Endodermal cell (in vitro differentiated cells): ENCODE measurements around the gene C1GALT1. TPM values are rescaled to one million over a fixed set of nuclear protein-coding genes. Genes with fewer than 3 reads are reported as not detected.

Experiments
- DNase-seq: peaks from one replicate; pipeline ENCODE4 v3.0.0-alpha.2; 2017
- H3K27ac ChIP-seq: 2 replicates; pipeline ENCODE4 v1.5.1; 2013; ENCODE audit warnings: mild to moderate bottlenecking, low read depth, low read length, moderate library complexity
- H3K27me3 ChIP-seq: 2 replicates; pipeline ENCODE4 v1.6.1; 2013; ENCODE audit warnings: mild to moderate bottlenecking, low read length, moderate library complexity; ENCODE audit not compliant: insufficient read depth, control insufficient read depth, poor library complexity, severe bottlenecking
- H3K36me3 ChIP-seq: 2 replicates; pipeline ENCODE4 v1.7.0; 2013; ENCODE audit warnings: mild to moderate bottlenecking, low read length, moderate library complexity; ENCODE audit not compliant: control insufficient read depth, insufficient read depth
- H3K4me1 ChIP-seq: one replicate; pipeline ENCODE4 v1.7.0; 2013; ENCODE audit warnings: low read length; ENCODE audit not compliant: control insufficient read depth, insufficient read depth
- H3K4me3 ChIP-seq: 2 replicates; pipeline ENCODE4 v1.5.1; 2013; ENCODE audit warnings: mild to moderate bottlenecking, low read length, moderate library complexity
- H3K9ac ChIP-seq: 2 replicates; pipeline ENCODE4 v1.6.1; 2013; ENCODE audit warnings: mild to moderate bottlenecking, low read length, moderate library complexity; ENCODE audit not compliant: poor library complexity, severe bottlenecking; ENCODE audit errors: extremely low read depth
- H3K9me3 ChIP-seq: 2 replicates; pipeline ENCODE4 v1.6.1; 2013; ENCODE audit warnings: mild to moderate bottlenecking, low read length, moderate library complexity; ENCODE audit not compliant: control insufficient read depth
- H3K27ac Mint-ChIP-seq: 2 replicates; pipeline ENCODE4 v1.8.0; 2020; ENCODE audit warnings: mixed read lengths
- H3K27me3 Mint-ChIP-seq: 2 replicates; pipeline ENCODE4 v1.8.0; 2021; ENCODE audit warnings: mild to moderate bottlenecking, mixed read lengths; ENCODE audit not compliant: insufficient read depth
- H3K36me3 Mint-ChIP-seq: 2 replicates; pipeline ENCODE4 v1.8.0; 2020; ENCODE audit warnings: low read depth, mixed read lengths
- H3K4me1 Mint-ChIP-seq: 2 replicates; pipeline ENCODE4 v1.8.0; 2020; ENCODE audit warnings: mixed read lengths
- H3K4me3 Mint-ChIP-seq: 2 replicates; pipeline ENCODE4 v1.8.0; 2020; ENCODE audit warnings: mild to moderate bottlenecking, moderate library complexity, mixed read lengths
- H3K9me3 Mint-ChIP-seq: 2 replicates; pipeline ENCODE4 v1.8.0; 2020; ENCODE audit warnings: mild to moderate bottlenecking, mixed read lengths
- WGBS, 2 experiments: methylation state at CpG; one replicate each; pipeline versions ENCODE4 v1.1.5 to v1.1.7; 2013; ENCODE audit warnings: missing lambda C conversion rate in 2 of 2, mixed read lengths in 1 of 2; ENCODE audit not compliant: insufficient coverage in 1 of 2, insufficient read length in 1 of 2; 5-methylcytosine and 5-hydroxymethylcytosine counted together
- total RNA-seq, 2 donors: library from RNA; stranded (reverse); fragmentation: NEBNext Ultra II Directional in 1 of 2; extraction: Animal tissue kit (Norgen Biotek cat#: 25700) in 1 of 2; gene quantifications; 2 replicates in 1 of 2; 3 replicates in 1 of 2; pipeline ENCODE4 v1.2.1, GENCODE V29; 2021
- TF ChIP-seq, protein P1 (sequence below): fragments of 200-600 bp; sonication (generic); conservative IDR thresholded peaks from 2 replicates; pipeline ENCODE4 v1.5.0; 2021; ENCODE audit warnings: antibody characterized with exemption, mild to moderate bottlenecking

The C1GALT1 gene
- total RNA-seq, 2 donors from 2014 or later: 65.7 to 132 TPM

DNA sequence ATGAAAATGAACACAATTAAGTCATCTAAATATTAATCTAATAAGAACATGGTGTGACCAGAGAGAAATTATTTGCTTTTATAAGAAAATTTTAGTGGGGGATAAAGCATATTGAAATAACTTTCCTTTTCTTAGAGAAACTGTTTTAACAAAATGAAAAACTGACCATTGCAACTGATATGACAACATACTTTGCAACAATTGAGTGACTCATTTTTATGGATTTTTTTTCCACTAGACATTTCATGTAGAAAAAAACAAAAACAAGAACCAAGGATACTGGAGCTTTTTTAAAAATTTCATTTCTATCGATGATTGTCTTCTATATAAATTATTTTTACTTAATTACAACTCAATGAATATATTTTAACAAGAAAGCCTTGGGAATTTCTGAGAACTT, 90.0 kb downstream of the C1GALT1 start:
- no peaks in the 10 kb centered on the region for H3K9me3 ChIP-seq
- no peak overlapping the region for H3K27ac ChIP-seq
- H3K4me3 Mint-ChIP-seq: no peak overlapping the region
- TF ChIP-seq, protein P1, sequence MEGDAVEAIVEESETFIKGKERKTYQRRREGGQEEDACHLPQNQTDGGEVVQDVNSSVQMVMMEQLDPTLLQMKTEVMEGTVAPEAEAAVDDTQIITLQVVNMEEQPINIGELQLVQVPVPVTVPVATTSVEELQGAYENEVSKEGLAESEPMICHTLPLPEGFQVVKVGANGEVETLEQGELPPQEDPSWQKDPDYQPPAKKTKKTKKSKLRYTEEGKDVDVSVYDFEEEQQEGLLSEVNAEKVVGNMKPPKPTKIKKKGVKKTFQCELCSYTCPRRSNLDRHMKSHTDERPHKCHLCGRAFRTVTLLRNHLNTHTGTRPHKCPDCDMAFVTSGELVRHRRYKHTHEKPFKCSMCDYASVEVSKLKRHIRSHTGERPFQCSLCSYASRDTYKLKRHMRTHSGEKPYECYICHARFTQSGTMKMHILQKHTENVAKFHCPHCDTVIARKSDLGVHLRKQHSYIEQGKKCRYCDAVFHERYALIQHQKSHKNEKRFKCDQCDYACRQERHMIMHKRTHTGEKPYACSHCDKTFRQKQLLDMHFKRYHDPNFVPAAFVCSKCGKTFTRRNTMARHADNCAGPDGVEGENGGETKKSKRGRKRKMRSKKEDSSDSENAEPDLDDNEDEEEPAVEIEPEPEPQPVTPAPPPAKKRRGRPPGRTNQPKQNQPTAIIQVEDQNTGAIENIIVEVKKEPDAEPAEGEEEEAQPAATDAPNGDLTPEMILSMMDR: no peak
- H3K9ac ChIP-seq: no peak overlapping the region
- no peak overlapping the region for H3K4me3 ChIP-seq
- H3K36me3 Mint-ChIP-seq: no peaks in the 10 kb centered on the region
- no CpG with 5 or more reads among the region's 1 CpG for WGBS, 2 experiments
- H3K36me3 ChIP-seq: no peaks in the 10 kb centered on the region
- no peaks in the 10 kb centered on the region for H3K4me1 Mint-ChIP-seq
- H3K27me3 ChIP-seq: no peaks in the 10 kb centered on the region
- H3K9me3 Mint-ChIP-seq: no peaks in the 10 kb centered on the region
- H3K27ac Mint-ChIP-seq: no peak overlapping the region
- H3K27me3 Mint-ChIP-seq: no peaks in the 10 kb centered on the region
- no peak for DNase-seq
- H3K4me1 ChIP-seq: no peaks in the 10 kb centered on the region

DNA sequence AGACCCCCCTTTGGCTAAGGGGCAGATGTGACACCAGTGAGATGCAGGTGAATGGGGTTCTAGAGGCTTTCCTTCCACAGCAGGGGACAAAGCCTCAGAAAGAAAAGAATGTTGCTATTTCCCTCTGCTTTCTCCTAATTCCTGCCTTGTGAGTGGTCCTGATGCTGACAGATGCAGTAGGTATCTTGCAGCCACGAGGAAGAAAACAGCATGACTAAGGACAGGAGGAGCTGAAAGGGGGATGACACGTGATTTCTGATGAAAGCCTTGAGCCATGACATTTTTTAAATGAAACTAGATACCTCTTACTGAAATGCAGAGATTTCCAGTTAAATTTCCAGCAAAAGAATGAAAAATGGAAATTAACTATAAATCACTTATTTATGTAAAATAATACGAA, 92.4 kb downstream of the C1GALT1 start:
- WGBS, 2 experiments: 42% methylated on average over 2 of the region's 3 CpGs; no CpG with 5 or more reads in 1 of the 2 experiments

DNA sequence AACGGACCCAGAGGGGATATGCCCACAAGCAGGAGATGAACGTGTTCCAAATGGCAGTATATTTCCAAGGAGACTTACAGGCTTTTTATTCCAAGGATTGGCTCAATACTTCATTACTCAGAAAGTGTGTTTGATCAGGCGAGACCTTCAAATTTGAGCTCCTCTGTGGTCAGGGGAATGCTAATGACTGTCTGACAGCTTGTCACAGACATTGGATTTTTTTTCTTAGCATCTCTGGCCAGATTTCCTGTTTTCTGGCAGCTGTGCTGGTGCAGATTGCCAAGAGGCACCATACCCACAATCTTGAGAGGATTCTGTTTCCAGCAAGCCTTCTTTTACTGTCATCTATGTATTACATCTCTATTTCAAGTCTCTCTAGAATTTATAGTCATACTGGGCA, 93.8 kb downstream of the C1GALT1 start:
- H3K4me3 ChIP-seq: no peak overlapping the region
- H3K9ac ChIP-seq: no peak overlapping the region
- no peak overlapping the region for H3K27ac ChIP-seq
- 87 to 91% methylated on average over 3 of the region's 3 CpGs for WGBS, 2 experiments
- H3K9me3 Mint-ChIP-seq: peaks cover 11% of the 10 kb centered on the region
- no peak for DNase-seq
- no peaks in the 10 kb centered on the region for H3K27me3 Mint-ChIP-seq
- TF ChIP-seq, protein P1: no peak
- no peaks in the 10 kb centered on the region for H3K4me1 ChIP-seq
- H3K4me3 Mint-ChIP-seq: no peak overlapping the region
- no peaks in the 10 kb centered on the region for H3K36me3 ChIP-seq
- H3K4me1 Mint-ChIP-seq: no peaks in the 10 kb centered on the region
- peaks cover 4% of the 10 kb centered on the region for H3K9me3 ChIP-seq
- no peaks in the 10 kb centered on the region for H3K27me3 ChIP-seq
- no peak overlapping the region for H3K27ac Mint-ChIP-seq
- H3K36me3 Mint-ChIP-seq: peaks cover 5% of the 10 kb centered on the region

More for the DNA sequence above, 92.4 kb downstream of the C1GALT1 start:
- Histone ChIP-seq H3K27me3 (no peaks in the 10 kb centered on the region), H3K9me3 (no peaks in the 10 kb centered on the region), H3K36me3 (no peaks in the 10 kb centered on the region), H3K9ac (no peak overlapping the region), H3K27ac (no peak overlapping the region), H3K4me1 (no peaks in the 10 kb centered on the region), H3K4me3 (no peak overlapping the region)
- Mint-ChIP-seq H3K4me1 (no peaks in the 10 kb centered on the region), H3K27me3 (no peaks in the 10 kb centered on the region), H3K27ac (no peak overlapping the region), H3K4me3 (no peak overlapping the region), H3K9me3 (no peaks in the 10 kb centered on the region), H3K36me3 (no peaks in the 10 kb centered on the region)
- DNase-seq: no peak
- TF ChIP-seq, protein P1: no peak
